ENCODE data around the gene LIMK2.
"Not testable (repeated sequence)": the region's sequence is repeated elsewhere in the genome, so short reads cannot be mapped to it uniquely, and the experiment has no call there.

Gene LIMK2

DNA sequence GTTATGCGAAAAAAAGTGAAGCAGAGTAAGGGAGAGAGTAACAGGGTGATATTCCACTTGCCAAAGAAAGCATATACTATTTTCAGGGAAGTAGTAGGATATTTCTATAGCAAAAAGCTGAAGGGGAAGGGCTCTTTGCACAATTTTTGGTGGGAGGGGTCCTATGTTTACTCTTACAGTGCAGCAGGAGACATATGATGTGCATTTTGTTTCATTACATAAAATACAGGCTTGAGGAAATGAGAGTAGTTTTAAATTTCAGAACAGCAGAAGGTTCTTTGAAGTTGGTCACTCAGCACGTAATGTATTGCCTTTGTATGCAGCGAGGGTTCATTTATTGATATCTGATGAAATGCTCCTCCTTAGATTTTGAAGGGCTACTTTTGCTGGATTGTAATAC is 83.3 kb downstream of the LIMK2 start:
- no peak for DNase-seq

- no peak for DNase-seq
These were observed 83.9 kb downstream of the LIMK2 start for GRCh38 chr22:31295831-31296657.

DNA sequence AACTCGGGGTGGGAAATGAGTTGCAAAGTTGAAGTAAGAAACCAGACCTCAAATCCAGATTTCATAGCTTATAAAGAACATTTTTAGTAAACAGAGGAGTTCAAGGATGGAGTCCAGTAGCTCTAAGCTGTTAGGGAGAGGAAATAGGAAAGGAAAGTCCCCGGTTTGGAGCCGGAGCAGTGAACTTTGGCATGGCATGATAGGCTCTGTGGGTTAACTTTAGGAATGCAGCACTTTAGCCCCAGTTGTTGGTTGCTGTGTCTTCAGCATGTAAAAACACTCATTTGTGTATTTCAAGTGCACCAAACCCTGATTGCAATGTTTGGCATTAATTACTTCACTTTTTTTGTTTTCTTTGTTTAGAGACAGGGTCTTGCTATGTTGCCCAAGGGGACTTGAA is 88.8 kb downstream of the LIMK2 start:
- no peak for DNase-seq

GRCh38 chr22:31302006-31302405 is 89.9 kb downstream of the LIMK2 start:
- no peak for DNase-seq

DNA sequence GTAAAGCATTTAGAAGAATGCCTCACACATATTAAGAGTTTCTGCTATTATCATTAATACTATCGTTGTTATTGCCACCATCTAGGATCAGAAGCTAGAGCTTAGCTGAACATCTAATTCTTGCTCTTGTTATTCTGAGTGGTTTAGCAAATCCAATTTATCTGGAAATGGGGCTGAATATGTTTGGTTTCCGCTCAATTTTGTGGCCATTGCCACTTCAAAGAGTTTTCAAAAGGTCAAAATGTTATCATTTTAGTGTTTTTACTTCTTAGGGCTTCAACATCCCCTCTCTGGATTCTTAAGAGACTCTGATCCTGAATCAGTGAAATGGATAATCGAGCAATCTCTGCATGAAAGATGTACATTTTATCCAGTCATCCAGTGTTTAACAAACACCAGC is 90.4 kb downstream of the LIMK2 start:
- DNase-seq = no peak

DNA sequence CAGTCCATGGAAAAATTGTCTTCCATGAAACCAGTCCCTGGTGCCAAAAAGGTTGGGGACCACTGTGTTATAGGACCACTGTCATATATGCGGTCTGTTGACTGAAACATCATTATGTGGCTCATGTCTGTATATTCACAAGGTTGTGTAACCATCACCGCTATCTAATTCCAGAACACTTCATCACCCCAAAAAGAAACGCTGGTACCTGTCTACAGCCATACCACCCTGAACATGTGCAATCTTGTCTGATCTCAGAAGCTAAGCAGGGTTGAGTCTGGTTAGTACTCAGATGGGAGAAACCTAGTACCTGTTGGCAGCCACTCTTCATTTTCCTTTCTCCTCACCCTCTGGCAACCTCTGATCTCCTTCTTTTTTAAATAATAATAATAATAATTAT is 93.1 kb downstream of the LIMK2 start:
- no peak for DNase-seq

GRCh38 chr22:31308181-31308580 is 96.1 kb downstream of the LIMK2 start:
- no peak for DNase-seq

DNA sequence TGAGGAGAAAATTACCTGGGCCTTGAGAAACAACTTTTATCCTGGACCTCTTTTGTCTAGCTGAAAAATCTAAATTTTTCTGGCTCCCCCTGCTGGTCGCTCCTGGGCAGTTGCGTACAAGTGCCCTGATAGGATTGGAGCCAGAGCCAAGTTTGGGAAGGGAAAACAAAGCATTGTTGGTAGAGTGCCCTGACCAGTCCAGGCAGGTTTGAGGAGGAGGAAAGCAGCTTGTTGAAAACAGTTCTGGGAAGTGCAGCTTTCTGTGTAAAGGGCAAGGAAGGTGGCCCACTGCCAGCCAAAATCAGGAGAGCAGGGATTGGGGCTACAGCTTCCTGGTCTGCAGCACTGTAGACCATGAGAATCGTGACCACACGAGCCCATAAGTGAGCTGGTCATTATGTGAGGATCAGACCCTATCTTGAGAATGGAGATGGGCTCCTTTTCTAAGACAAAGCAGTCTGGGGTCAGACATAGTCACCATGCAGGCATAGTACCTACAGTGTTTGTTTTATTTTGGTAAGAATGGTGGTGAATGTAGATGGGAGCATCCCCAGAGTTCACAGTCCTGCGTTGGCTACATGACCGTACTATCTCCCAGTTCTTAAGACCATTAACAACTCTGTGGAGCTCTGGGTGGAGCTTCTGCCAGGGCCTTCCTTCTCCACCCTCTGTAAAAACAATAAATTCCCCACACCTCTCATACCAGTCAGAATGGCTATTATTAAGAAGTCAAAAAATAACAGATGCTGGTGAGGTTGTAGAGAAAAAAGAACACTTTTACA is 101.5 kb downstream of the LIMK2 start:
- peak; percentile 50 to 82 for DNase-seq

GRCh38 chr22:31314220-31314619 is 102.1 kb downstream of the LIMK2 start:
- DNase-seq = not testable (repeated sequence)

DNA sequence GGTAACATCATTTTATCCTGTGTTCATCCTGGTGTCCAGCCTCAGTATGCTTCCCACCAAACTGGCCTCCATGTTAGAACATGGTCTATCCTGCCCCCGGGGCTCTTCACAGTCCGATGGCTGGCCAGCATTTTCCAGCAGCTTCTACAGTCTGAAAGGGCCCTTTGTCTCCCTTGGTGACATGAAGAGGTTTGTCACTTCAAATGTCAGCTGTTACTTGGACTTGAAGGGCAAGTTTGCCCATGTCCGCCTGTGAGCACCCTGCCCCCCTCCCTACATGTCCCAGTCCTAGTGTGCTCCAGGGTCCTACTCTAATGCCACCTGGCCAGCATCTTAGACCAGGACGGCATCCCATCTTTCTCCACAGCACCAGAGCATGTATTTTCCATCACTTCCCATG is 109.3 kb downstream of the LIMK2 start:
- DNase-seq = no peak

GRCh38 chr22:31323578-31324550 is 111.8 kb downstream of the LIMK2 start:
- no peak for DNase-seq

GRCh38 chr22:31326877-31327276 is 114.8 kb downstream of the LIMK2 start:
- DNase-seq = no peak

DNA sequence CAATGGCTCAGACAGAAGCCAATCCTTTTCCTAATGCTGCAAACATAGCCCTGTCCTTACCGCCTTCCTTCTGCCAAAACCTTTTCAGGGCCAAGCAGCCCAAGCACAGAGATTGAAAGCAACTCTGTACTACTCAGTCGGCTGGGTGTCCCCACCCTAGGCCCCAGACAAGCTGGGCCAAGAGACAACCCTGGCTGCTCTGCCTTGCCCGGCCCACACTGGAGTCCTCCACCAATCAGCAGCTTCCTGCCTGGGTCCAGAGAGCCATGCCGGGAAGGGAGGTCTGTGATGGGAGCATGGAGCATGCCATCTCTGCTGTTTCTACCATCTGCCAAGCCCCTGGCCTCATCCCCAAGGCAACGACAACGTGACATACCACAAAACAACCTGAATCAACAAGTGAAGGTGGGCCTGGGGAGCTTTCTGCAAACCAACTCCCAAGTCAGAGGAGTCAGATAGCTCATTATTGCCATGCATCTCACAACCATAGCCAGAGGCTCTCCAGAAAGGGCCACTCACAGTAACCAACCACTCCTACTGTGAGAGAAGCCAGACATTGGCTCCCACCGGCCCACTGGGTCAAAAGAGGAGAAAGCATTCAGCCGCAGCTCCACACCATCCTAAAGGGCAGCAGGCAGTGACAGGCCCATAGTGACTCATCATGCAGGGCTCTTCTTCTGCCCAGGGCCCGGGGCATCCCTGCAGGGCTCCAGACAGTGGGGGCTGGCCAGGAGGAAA is 115.9 kb downstream of the LIMK2 start:
- DNase-seq = no peak

GRCh38 chr22:31328544-31328960 is 116.5 kb downstream of the LIMK2 start:
- no peak for DNase-seq

DNA sequence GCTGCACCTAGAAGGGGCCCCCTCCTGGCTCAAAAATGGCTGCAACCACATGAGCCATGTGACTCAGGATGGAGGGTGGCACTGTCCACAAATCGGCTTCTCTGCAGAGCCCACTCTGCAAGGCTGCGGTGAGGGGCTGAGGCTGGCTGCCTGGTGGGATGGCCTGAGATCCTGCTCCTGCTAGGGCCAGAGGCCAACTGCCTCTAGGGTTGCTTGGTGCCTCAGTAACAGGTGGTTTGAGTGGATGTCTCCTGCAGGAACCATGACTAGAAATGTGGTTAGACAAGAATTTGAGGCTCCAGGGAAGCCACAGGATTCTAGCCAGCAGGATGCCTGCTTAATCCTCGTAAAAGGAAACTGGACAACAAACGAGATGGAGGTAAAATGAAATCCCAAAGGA is 116.9 kb downstream of the LIMK2 start:
- no peak for DNase-seq
